Stimulated activated CD8-positive, alpha-beta memory T cell treated with anti-CD3 and anti-CD28 coated beads, Interleukin-4, amount 100 ng/mL, for 4 hours (primary cell): ENCODE results near the gene LYSMD1.

Source experiments
- DNase-seq, 2 donors: peaks; one replicate each; pipeline ENCODE4 v3.0.0-alpha.2; 2020; ENCODE audit warnings: low read depth in 2 of 2, low spot score in 1 of 2

Gene LYSMD1

GRCh38 chr1:151175863-151176262 is 10.2 kb upstream of the LYSMD1 start, which contains the start of gene TMOD4:
Gene TMOD4, minus strand, starts transcription at chr1:151175981. Its CDS starts 1,106 bp downstream, at chr1:151174875.
- no peak for DNase-seq

- DNase-seq = no peak
Observed at GRCh38 chr1:151175041-151175741, 9.5 kb upstream of the LYSMD1 start.

GRCh38 chr1:151171190-151171589 is 5.5 kb upstream of the LYSMD1 start:
- no peak for DNase-seq

DNA sequence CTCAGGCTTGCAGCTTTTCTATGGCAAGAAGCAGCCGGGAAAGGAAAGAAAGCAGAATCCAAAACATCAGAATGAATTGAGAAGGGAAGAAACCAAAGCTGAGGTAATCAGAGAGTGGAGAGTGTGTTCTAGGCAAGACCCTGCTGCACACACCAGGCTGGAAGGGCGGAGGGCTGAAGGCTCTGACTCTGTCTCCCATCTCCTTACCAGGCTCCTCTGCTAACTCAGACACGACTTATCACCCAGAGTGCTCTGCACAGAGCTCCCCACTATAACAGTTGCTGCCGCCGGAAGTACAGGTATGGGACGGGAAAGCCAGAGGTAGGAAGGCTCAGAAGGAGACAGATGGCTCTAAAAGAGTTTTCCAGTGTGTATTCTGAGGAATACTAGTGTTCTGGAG is 1.4 kb upstream of the LYSMD1 start:
- DNase-seq = no peak

DNA sequence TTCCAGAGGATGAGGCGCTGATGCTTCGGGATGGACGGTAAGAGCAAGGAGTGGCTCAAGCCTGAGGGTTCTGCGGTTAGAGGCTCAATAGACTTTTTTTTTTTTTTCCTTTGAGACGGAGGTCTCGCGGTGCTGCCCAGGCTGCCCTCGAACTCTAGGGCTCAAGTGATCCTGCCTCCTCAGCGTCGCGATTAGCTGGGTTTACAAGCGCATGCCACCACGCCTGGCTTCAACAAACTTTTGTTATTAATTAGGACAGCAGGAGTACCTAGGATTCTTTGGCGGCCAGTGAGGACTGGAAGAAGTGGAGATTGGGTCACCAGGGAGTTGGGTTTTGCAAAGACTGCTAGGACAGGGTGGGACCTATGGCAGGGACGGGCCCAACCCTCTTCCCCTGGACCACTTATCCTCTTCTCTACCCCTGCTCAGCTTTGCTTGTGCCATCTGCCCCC is 829 bp upstream of the LYSMD1 start:
- DNase-seq = no peak

- DNase-seq = no peak
Observed at GRCh38 chr1:151165281-151165737, 393 bp downstream of the LYSMD1 start.

DNA sequence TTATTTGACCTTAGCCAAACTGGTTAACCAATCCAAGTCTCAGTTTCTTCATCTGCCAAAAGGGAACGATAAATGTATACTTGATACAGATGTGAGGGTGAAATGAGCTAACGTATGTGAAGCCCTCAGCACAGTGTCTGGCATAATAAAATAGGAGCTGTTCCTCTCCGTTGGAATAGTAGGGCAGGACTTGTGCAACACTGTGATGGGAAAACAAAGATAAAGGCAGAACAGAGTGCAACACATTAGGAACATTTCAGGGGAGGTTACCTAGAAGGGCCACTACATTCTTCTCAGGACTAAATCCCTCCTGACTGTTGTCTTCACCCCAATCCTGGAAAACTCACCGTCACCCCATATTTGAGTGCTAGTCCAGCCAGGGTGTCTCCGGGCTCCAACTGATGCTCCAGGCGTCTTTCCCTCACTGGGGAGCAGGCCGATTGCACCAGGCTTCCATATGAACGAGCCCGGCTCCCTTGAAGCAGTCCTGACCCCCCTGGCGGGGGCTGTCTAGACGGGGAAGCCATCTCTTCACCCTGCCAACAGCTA is 896 bp downstream of the LYSMD1 start:
- DNase-seq = no peak

- no peak for DNase-seq
Observed at GRCh38 chr1:151159373-151159772, 6.3 kb downstream of the LYSMD1 start.

DNA sequence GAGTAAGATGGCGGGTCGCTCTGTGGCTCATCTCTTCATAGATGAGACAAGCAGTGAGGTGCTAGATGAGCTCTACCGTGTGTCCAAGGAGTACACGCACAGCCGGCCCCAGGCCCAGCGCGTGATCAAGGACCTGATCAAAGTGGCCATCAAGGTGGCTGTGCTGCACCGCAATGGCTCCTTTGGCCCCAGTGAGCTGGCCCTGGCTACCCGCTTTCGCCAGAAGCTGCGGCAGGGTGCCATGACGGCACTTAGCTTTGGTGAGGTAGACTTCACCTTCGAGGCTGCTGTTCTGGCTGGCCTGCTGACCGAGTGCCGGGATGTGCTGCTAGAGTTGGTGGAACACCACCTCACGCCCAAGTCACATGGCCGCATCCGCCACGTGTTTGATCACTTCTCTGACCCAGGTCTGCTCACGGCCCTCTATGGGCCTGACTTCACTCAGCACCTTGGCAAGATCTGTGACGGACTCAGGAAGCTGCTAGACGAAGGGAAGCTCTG is 6.9 kb downstream of the LYSMD1 start:
- DNase-seq = no peak

DNA sequence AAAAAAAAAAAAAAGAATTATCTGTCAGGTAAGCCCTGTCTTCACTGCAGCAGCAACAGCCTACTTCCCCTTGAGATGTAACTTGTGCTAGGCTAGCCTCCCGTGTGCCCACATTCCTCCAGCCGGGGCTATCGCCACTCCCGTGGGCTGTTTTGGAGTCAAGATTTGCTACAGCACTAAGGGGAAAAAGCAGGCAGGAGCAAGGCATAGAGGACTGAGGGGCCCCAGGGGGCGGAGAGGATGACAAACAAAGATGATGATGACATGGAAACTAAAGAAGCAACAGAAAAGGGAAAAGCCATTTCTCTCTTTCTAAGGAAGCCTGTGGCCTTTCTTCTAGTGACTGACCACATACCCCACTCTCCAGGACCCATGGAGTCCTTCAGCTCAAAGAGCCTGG is 7.4 kb downstream of the LYSMD1 start:
- no peak for DNase-seq

- DNase-seq = peak in 1 of 2 donors; percentile 21
Observed at GRCh38 chr1:151157067-151157531, 8.6 kb downstream of the LYSMD1 start.

- peak; percentile 55 to 57 for DNase-seq
Observed at GRCh38 chr1:151156515-151156819, 9.2 kb downstream of the LYSMD1 start, which contains the start of gene TNFAIP8L2. Gene TNFAIP8L2, plus strand, starts transcription at chr1:151156649. Its CDS starts 2,049 bp downstream, at chr1:151158698.

DNA sequence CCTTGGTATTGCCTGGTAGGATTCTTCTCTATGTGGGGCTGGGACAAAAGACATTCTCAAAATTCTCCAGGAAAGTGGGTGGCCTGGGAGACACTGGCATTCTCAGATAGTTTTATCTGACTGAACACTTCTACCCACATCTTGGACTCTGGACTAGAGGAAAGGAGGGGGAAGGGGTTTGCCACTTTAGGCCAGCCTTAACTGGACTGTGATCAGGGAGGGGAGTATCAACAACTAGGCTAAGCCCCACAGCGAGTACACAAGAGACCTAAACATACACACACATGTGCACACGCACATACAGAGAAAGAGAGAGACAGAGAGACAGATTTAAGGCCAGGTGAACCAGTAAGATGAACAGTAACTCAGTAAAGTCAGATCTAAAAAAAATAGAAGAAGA is 18.0 kb downstream of the LYSMD1 start:
- DNase-seq = no peak

DNA sequence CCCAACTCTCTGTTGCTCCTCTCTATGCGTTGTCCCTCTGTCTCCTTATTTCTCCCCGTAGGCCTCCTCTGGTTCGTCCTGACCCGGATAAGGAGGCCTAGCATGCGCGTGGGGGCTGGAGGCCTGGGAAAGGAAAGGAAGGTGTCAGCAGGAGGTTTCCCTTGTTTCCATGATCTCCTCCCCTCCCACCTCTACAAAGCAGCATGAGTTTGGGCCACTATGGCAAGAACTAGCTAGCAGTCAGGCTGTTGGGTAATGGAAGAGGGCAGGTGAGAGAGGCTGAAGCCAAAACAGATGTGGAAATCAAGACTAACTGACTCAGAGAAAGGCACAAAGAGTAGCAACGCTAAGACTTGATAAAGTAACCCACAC is 18.6 kb downstream of the LYSMD1 start:
- no peak for DNase-seq

- peak; percentile 60 to 75 for DNase-seq
Observed at GRCh38 chr1:151146412-151147131, 19.1 kb downstream of the LYSMD1 start, which contains the start of gene SEMA6C. Gene SEMA6C, minus strand, starts transcription at chr1:151146631. Its CDS starts 4,010 bp downstream, at chr1:151142621.

GRCh38 chr1:151146072-151146411 is 19.7 kb downstream of the LYSMD1 start:
- no peak for DNase-seq

- DNase-seq = no peak
Observed at GRCh38 chr1:151145304-151146071, 20.2 kb downstream of the LYSMD1 start.

GRCh38 chr1:151144474-151145303 is 21.0 kb downstream of the LYSMD1 start:
- DNase-seq = no peak

- DNase-seq = no peak
Observed at GRCh38 chr1:151143986-151144385, 21.7 kb downstream of the LYSMD1 start.

DNA sequence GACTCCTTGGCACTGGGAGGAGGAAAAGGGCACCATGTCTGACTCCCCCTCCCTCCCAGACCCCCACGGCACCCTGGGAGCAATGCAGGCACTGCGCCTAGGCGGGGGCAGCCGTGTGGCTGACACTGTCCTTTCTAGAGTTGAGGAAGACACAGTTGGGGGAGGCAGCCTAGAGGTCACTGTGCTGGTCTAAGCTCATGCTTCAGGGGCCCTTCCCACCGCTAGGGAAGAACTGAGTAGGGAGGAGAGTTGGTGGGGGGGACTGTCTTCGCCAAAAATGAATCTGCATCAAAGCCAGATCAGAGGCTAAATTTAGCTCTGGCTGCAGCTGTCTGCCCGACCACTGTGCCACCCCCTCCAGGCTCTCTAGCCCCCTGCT is 22.7 kb downstream of the LYSMD1 start:
- DNase-seq = no peak
